IMR-90 (cell line): Measurements from ENCODE around the gene NRXN2. TPM values are rescaled to one million over a fixed set of nuclear protein-coding genes. Genes with fewer than 3 reads are reported as not detected.

ENCODE experiments used
- ATAC-seq: fragments of 200-7000 bp; cut with Tn5 transposase; 2 replicates; pipeline ENCODE4 v1.9.1; 2020; ENCODE audit warnings: low read depth, mild to moderate bottlenecking, moderate library complexity
- BruUV-seq: library from RNA; stranded (reverse); fragments of 400-500 nt; replicated peaks from 2 replicates; lab custom pipeline; 2021; lab: Mats Ljungman, UMichigan
- CTCF ChIA-PET: fragments of 300-600 bp; formaldehyde crosslinking; extraction: SDS; loops from one replicate; lab custom pipeline; 2021; ENCODE audit warnings: antibody characterized with exemption; lab: Yijun Ruan, JAX
- POLR2A ChIA-PET: fragments of 300-600 bp; sonication (Branson Sonifier 250); formaldehyde crosslinking; loops from one replicate; lab custom pipeline; 2022; ENCODE audit warnings: antibody characterized with exemption; ENCODE audit not compliant: unreplicated experiment; lab: Charles Lee
- DNase-seq: peaks from one replicate; pipeline ENCODE4 v3.0.0; 2013
- H2AFZ ChIP-seq: replicated peaks from 2 replicates; pipeline ENCODE3; 2013; ENCODE audit warnings: low read length, mild to moderate bottlenecking; ENCODE audit not compliant: poor library complexity
- H2AK5ac ChIP-seq: 2 replicates; pipeline ENCODE4 v1.6.1; 2013; ENCODE audit warnings: low read depth, low read length, inconsistent platforms
- H2AK9ac ChIP-seq: replicated peaks from 2 replicates; pipeline ENCODE3; 2013; ENCODE audit warnings: mild to moderate bottlenecking, low read depth, low read length, moderate library complexity; ENCODE audit not compliant: poor library complexity
- H2BK120ac ChIP-seq: 2 replicates; pipeline ENCODE4 v1.6.1; 2013; ENCODE audit warnings: low read depth, low read length, inconsistent platforms
- H2BK15ac ChIP-seq: 3 replicates; pipeline ENCODE4 v1.6.1; 2013; ENCODE audit warnings: low read depth, low read length, inconsistent platforms
- H2BK20ac ChIP-seq: 2 replicates; pipeline ENCODE4 v1.6.1; 2013; ENCODE audit warnings: low read depth, mild to moderate bottlenecking, inconsistent platforms, low read length, moderate library complexity
- H2BK5ac ChIP-seq: 2 replicates; pipeline ENCODE4 v1.6.1; 2013; ENCODE audit warnings: mild to moderate bottlenecking, low read depth, low read length, inconsistent platforms; ENCODE audit not compliant: poor library complexity, severe bottlenecking
- H3K14ac ChIP-seq: replicated peaks from 2 replicates; pipeline ENCODE4 v1.6.1; 2013; ENCODE audit warnings: low read depth, low read length, inconsistent platforms
- H3K18ac ChIP-seq: 2 replicates; pipeline ENCODE4 v1.6.1; 2013; ENCODE audit warnings: low read depth, low read length, control low read depth
- H3K23ac ChIP-seq: 2 replicates; pipeline ENCODE4 v1.6.1; 2013; ENCODE audit warnings: low read depth, low read length, inconsistent platforms
- H3K27ac ChIP-seq: 2 replicates; pipeline ENCODE4 v1.5.1; 2013; ENCODE audit warnings: mild to moderate bottlenecking, control low read depth, low read length; ENCODE audit not compliant: insufficient read depth
- H3K27me3 ChIP-seq: 2 replicates; pipeline ENCODE4 v1.6.1; 2013; ENCODE audit warnings: low read length; ENCODE audit not compliant: control insufficient read depth, insufficient read depth
- H3K36me3 ChIP-seq: 2 replicates; pipeline ENCODE4 v1.6.1; 2013; ENCODE audit warnings: low read length, mixed read lengths; ENCODE audit not compliant: control insufficient read depth, insufficient read depth
- H3K4ac ChIP-seq: 2 replicates; pipeline ENCODE4 v1.6.1; 2013; ENCODE audit warnings: low read depth, low read length, inconsistent platforms
- H3K4me1 ChIP-seq: 2 replicates; pipeline ENCODE4 v1.6.1; 2013; ENCODE audit warnings: low read length, mixed read lengths; ENCODE audit not compliant: control insufficient read depth, insufficient read depth
- H3K4me2 ChIP-seq: 2 replicates; pipeline ENCODE4 v1.6.1; 2013; ENCODE audit warnings: low read depth, mild to moderate bottlenecking, control low read depth, low read length, moderate library complexity
- H3K4me3 ChIP-seq: 2 replicates; pipeline ENCODE4 v1.5.1; 2013; ENCODE audit warnings: low read depth, mild to moderate bottlenecking, control low read depth, low read length, moderate library complexity; ENCODE audit not compliant: insufficient read depth
- H3K56ac ChIP-seq: 2 replicates; pipeline ENCODE4 v1.6.1; 2013; ENCODE audit warnings: low read length, inconsistent platforms; ENCODE audit not compliant: insufficient read depth; ENCODE audit errors: extremely low read depth
- H3K79me1 ChIP-seq, 2 experiments: 2 replicates each; pipeline ENCODE4 v1.6.1; 2013; ENCODE audit warnings: low read length in 2 of 2, inconsistent platforms in 1 of 2, low read depth in 1 of 2
- H3K9ac ChIP-seq: 2 replicates; pipeline ENCODE4 v1.6.1; 2013; ENCODE audit warnings: low read depth, low read length, control low read depth
- H3K9me1 ChIP-seq: 2 replicates; pipeline ENCODE4 v1.6.1; 2013; ENCODE audit warnings: low read length, inconsistent platforms; ENCODE audit not compliant: insufficient read depth
- H3K9me3 ChIP-seq: 2 replicates; pipeline ENCODE4 v1.6.1; 2013; ENCODE audit warnings: low read length; ENCODE audit not compliant: control insufficient read depth, insufficient read depth
- H4K20me1 ChIP-seq: 2 replicates; pipeline ENCODE4 v1.6.1; 2013; ENCODE audit warnings: low read length, inconsistent platforms; ENCODE audit not compliant: insufficient read depth
- H4K5ac ChIP-seq: 2 replicates; pipeline ENCODE4 v1.6.1; 2013; ENCODE audit warnings: mild to moderate bottlenecking, low read depth, low read length, control low read depth
- H4K8ac ChIP-seq, 2 experiments: 2 replicates each; pipeline ENCODE4 v1.6.1; 2013; ENCODE audit warnings: low read depth in 2 of 2, low read length in 2 of 2, control low read depth in 1 of 2, inconsistent platforms in 1 of 2
- H4K91ac ChIP-seq: 2 replicates; pipeline ENCODE4 v1.6.1; 2013; ENCODE audit warnings: low read depth, low read length, inconsistent platforms; ENCODE audit not compliant: insufficient read depth
- CEBPB ChIP-seq: IDR thresholded peaks from 2 replicates; pipeline ENCODE4 v1.6.1; 2012; ENCODE audit warnings: low read depth, low read length, improper control_type of control experiment
- FOS ChIP-seq: fragments of 150-350 bp; IDR thresholded peaks from 2 replicates; pipeline ENCODE4 v1.6.1; 2016; ENCODE audit warnings: low read depth, low read length
- MAFK ChIP-seq: IDR thresholded peaks from 2 replicates; pipeline ENCODE4 v1.6.1; 2012; ENCODE audit warnings: low read depth, low read length, improper control_type of control experiment
- MAZ ChIP-seq: IDR thresholded peaks from 2 replicates; pipeline ENCODE4 v1.6.1; 2012; ENCODE audit warnings: low read depth, mild to moderate bottlenecking, low read length, improper control_type of control experiment, moderate library complexity, borderline replicate concordance
- NFE2L2 ChIP-seq: fragments of 150-350 bp; IDR thresholded peaks from 2 replicates; pipeline ENCODE4 v1.6.1; 2016; ENCODE audit warnings: low read depth, mild to moderate bottlenecking, low read length
- POLR2A ChIP-seq: IDR thresholded peaks from 2 replicates; pipeline ENCODE4 v1.6.1; 2012; ENCODE audit warnings: mild to moderate bottlenecking, low read depth, low read length
- RAD21 ChIP-seq: IDR thresholded peaks from 2 replicates; pipeline ENCODE4 v1.6.1; 2012; ENCODE audit warnings: low read length, improper control_type of control experiment
- RCOR1 ChIP-seq: IDR thresholded peaks from 2 replicates; pipeline ENCODE4 v1.6.1; 2012; ENCODE audit warnings: mild to moderate bottlenecking, low read length, improper control_type of control experiment; ENCODE audit not compliant: insufficient replicate concordance
- WGBS, 2 experiments: methylation state at CpG; one replicate each; pipeline versions ENCODE4 v1.1.5 to v1.1.7; 2013; ENCODE audit warnings: missing lambda C conversion rate in 2 of 2; ENCODE audit not compliant: insufficient read length in 1 of 2; ENCODE audit errors: extremely low coverage in 2 of 2; 5-methylcytosine and 5-hydroxymethylcytosine counted together
- dilution Hi-C: fragments of 300-500 bp; cut with HindIII; formaldehyde crosslinking; loops from one replicate; pipeline ENCODE4 v1.14.3; 2018; ENCODE audit warnings: low sequenced_read_pairs; ENCODE audit not compliant: unreplicated experiment
- in situ Hi-C: fragments of 300-500 bp; cut with MboI; formaldehyde crosslinking; loops from 3 replicates; pipeline ENCODE4 v1.14.3; 2019; ENCODE audit warnings: low sequenced_read_pairs, inconsistent platforms, mixed read lengths
- intact Hi-C: fragments of 100-400 bp; cut with micrococcal nuclease; formaldehyde crosslinking; loops from 2 replicates; pipeline ENCODE4 v1.10.0; 2022
- polyA plus RNA-seq, 3 experiments: library from polyadenylated mRNA; depleted of rRNA; stranded (reverse); fragments of >200 nt; gene quantifications; 2 replicates each; pipeline ENCODE4 v1.2.3, GENCODE V29; 2012; ENCODE audit warnings: low replicate concordance in 1 of 3
- total RNA-seq: library from RNA; depleted of rRNA; stranded (reverse); fragments of >200 nt; gene quantifications from 2 replicates; pipeline ENCODE4 v1.2.3, GENCODE V29; 2012
- TF ChIP-seq, protein P1 (sequence below): fragments of 150-350 bp; IDR thresholded peaks from 2 replicates; pipeline ENCODE4 v1.6.1; 2016; ENCODE audit warnings: low read depth, mild to moderate bottlenecking, low read length, moderate library complexity, borderline replicate concordance
- TF ChIP-seq, protein P2 (sequence below): fragments of 150-350 bp; IDR thresholded peaks from 2 replicates; pipeline ENCODE4 v1.6.1; 2017; ENCODE audit warnings: mild to moderate bottlenecking, antibody characterized with exemption, low read length, low read depth
- TF ChIP-seq, protein P3 (sequence below): conservative IDR thresholded peaks from 2 replicates; pipeline ENCODE4 v1.5.1; 2012; ENCODE audit warnings: mild to moderate bottlenecking, low read depth, low read length, improper control_type of control experiment

Gene NRXN2
- total and polyA plus RNA-seq, 2 of the 4 experiments (the other 2 are of a cell fraction), result 0.18 to 0.22 TPM

DNA sequence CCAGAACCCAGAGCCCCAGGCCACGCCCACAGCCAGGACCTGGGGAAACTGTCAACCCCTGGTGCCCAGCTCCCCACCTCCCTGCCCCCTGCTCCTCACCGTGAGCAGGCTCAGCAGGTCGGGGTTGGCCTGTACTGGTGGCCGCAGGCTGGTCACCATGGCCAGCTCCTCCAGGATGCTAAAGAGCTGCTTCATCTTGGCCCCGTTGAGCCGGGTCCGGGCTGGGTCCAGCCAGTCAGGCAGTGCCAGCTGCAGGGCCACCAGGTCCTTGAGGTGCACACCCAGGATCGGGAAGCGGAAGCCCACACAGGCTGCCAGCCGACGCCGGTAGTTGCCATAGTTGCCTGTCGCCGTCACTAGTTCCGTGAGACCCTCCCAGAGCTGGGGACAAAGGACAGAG lies 13.7 kb upstream of the NRXN2 start:
- Histone ChIP-seq H3K9me3 (no peaks in the 10 kb centered on the region), H2BK20ac (no peak overlapping the region), H3K27ac (no peak overlapping the region), H2AK9ac (no peak overlapping the region), H3K4me2 (no peak overlapping the region), H2AFZ (no peak overlapping the region), H4K20me1 (no peaks in the 10 kb centered on the region), H3K56ac (no peak overlapping the region), H3K4ac (no peak overlapping the region), H2BK120ac (no peak overlapping the region), H3K9ac (no peak overlapping the region), H2BK15ac (no peak overlapping the region), H3K36me3 (no peaks in the 10 kb centered on the region), H3K4me3 (no peak overlapping the region), H4K8ac (no peak overlapping the region), H3K18ac (no peak overlapping the region), H4K91ac (no peak overlapping the region), H3K27me3 (peaks cover 69% of the 10 kb centered on the region), H2AK5ac (no peak overlapping the region), H3K9me1 (no peaks in the 10 kb centered on the region), H3K79me1 (no peaks in the 10 kb centered on the region), H3K23ac (no peak overlapping the region), H3K14ac (no peak overlapping the region), H3K4me1 (no peaks in the 10 kb centered on the region), H4K5ac (no peak overlapping the region), H2BK5ac (no peak overlapping the region)
- 80% methylated on average over 3 of the region's 15 CpGs; no CpG with 5 or more reads in 1 of the 2 experiments for WGBS, 2 experiments
- intact Hi-C loops, result no loop called here
- TF ChIP-seq, protein P1, sequence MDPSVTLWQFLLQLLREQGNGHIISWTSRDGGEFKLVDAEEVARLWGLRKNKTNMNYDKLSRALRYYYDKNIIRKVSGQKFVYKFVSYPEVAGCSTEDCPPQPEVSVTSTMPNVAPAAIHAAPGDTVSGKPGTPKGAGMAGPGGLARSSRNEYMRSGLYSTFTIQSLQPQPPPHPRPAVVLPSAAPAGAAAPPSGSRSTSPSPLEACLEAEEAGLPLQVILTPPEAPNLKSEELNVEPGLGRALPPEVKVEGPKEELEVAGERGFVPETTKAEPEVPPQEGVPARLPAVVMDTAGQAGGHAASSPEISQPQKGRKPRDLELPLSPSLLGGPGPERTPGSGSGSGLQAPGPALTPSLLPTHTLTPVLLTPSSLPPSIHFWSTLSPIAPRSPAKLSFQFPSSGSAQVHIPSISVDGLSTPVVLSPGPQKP, result no peak
- no peak for TF ChIP-seq FOS
- no peak for TF ChIP-seq RAD21
- no peak for TF ChIP-seq RCOR1
- no peak for TF ChIP-seq NFE2L2
- TF ChIP-seq MAZ, result no peak
- TF ChIP-seq, protein P2, sequence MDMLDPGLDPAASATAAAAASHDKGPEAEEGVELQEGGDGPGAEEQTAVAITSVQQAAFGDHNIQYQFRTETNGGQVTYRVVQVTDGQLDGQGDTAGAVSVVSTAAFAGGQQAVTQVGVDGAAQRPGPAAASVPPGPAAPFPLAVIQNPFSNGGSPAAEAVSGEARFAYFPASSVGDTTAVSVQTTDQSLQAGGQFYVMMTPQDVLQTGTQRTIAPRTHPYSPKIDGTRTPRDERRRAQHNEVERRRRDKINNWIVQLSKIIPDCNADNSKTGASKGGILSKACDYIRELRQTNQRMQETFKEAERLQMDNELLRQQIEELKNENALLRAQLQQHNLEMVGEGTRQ, result no peak
- TF ChIP-seq POLR2A, result no peak
- no peak for TF ChIP-seq MAFK
- TF ChIP-seq CEBPB, result no peak
- TF ChIP-seq, protein P3, sequence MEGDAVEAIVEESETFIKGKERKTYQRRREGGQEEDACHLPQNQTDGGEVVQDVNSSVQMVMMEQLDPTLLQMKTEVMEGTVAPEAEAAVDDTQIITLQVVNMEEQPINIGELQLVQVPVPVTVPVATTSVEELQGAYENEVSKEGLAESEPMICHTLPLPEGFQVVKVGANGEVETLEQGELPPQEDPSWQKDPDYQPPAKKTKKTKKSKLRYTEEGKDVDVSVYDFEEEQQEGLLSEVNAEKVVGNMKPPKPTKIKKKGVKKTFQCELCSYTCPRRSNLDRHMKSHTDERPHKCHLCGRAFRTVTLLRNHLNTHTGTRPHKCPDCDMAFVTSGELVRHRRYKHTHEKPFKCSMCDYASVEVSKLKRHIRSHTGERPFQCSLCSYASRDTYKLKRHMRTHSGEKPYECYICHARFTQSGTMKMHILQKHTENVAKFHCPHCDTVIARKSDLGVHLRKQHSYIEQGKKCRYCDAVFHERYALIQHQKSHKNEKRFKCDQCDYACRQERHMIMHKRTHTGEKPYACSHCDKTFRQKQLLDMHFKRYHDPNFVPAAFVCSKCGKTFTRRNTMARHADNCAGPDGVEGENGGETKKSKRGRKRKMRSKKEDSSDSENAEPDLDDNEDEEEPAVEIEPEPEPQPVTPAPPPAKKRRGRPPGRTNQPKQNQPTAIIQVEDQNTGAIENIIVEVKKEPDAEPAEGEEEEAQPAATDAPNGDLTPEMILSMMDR, result no peak
- in situ Hi-C loops, result no loop called here
- dilution Hi-C loops, result no loop called here
- POLR2A ChIA-PET, result no interaction called here
- no peak for DNase-seq
- CTCF ChIA-PET, result no interaction called here
- no TSS peak for BruUV-seq
- ATAC-seq, result no peak
